ENCODE results near the gene DNAJB11.
"Not testable (repeated sequence)": the region's sequence is repeated elsewhere in the genome, so short reads cannot be mapped to it uniquely, and the experiment has no call there.

DNAJB11 gene

GRCh38 chr3:186627852-186628414, 57.4 kb downstream of the DNAJB11 start:
- DNase-seq (ENCODE audit: low read depth) = no peak
- TF ChIP-seq, protein P1, sequence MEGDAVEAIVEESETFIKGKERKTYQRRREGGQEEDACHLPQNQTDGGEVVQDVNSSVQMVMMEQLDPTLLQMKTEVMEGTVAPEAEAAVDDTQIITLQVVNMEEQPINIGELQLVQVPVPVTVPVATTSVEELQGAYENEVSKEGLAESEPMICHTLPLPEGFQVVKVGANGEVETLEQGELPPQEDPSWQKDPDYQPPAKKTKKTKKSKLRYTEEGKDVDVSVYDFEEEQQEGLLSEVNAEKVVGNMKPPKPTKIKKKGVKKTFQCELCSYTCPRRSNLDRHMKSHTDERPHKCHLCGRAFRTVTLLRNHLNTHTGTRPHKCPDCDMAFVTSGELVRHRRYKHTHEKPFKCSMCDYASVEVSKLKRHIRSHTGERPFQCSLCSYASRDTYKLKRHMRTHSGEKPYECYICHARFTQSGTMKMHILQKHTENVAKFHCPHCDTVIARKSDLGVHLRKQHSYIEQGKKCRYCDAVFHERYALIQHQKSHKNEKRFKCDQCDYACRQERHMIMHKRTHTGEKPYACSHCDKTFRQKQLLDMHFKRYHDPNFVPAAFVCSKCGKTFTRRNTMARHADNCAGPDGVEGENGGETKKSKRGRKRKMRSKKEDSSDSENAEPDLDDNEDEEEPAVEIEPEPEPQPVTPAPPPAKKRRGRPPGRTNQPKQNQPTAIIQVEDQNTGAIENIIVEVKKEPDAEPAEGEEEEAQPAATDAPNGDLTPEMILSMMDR (IDR thresholded peaks at IDR 0.05; ENCODE audit: low read depth, low read length, missing control alignments) = no peak
- no peak overlapping the region for H3K4me3 ChIP-seq (ENCODE audit: low read depth, low read length)

DNA sequence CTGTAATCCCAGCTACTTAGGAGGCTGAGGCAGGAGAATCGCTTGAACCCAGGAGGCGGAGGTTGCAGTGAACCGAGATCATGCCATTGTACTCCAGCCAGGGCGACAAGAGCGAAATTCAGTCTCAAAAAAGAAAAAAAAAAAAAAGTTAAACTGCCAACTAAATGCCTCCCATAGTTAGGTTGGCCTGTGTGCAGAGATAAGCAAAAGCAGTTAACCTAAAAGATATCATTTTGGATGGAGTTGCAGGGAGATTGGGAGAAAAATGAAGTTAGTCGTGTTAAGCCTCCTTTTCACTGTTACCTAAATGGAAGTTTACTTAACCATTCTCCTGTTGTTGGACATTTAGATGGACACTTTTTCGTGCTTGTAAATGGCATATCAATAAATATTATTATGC, 58.2 kb downstream of the DNAJB11 start:
- H3K4me3 ChIP-seq (ENCODE audit: low read depth, low read length) = no peak overlapping the region
- no peak for DNase-seq (ENCODE audit: low read depth)
- TF ChIP-seq, protein P1 (IDR thresholded peaks at IDR 0.05; ENCODE audit: low read depth, low read length, missing control alignments) = no peak

GRCh38 chr3:186630950-186631641, 60.6 kb downstream of the DNAJB11 start:
- H3K4me3 ChIP-seq (ENCODE audit: low read depth, low read length) = no peak overlapping the region
- TF ChIP-seq, protein P1 (IDR thresholded peaks at IDR 0.05; ENCODE audit: low read depth, low read length, missing control alignments) = no peak
- no peak for DNase-seq (ENCODE audit: low read depth)

DNA sequence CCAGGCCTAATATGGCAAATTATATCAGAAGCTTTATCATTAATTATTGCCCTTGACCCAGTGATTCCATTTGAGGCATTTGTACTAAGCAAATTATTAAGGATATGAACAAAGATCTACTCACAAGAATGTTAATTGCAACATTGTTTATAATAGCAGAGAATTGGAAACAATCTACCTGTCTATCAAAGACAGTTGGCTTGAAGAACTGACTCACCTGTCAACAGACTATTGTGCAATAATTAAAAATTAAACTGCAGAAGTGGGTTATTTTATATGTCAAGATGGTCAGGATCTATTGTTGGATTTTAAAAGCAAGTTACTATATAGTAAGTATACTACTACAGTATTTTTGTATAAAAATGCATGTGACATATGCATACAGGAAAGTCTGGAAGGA, 63.0 kb downstream of the DNAJB11 start:
- no peak overlapping the region for H3K4me3 ChIP-seq (ENCODE audit: low read depth, low read length)
- TF ChIP-seq, protein P1 (IDR thresholded peaks at IDR 0.05; ENCODE audit: low read depth, low read length, missing control alignments) = no peak
- DNase-seq (ENCODE audit: low read depth) = no peak

DNA sequence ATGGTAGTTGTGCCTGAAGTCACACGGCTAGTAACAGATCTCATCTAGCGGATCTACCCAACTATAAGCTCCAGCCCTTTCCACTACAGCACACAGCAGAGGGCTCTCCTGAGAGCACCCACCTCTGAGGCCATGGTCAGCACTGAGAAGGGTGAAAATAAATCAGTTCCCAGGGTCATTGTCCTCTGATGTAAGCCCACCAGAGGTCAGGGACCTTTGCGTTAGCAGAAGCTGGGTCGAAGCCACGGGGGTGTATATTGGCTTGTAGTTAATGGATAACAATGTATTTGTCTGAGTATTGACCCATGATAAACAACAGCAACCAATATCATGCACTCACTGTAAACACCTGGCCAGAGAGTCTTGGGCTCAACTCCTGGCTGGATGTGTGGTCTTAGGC, 63.7 kb downstream of the DNAJB11 start:
- not testable (repeated sequence) for DNase-seq (ENCODE audit: low read depth); H3K4me3 ChIP-seq (ENCODE audit: low read depth, low read length)
